ENCODE data around the gene UQCR10. TPM values are rescaled to one million over a fixed set of nuclear protein-coding genes. Genes with fewer than 3 reads are reported as not detected.

UQCR10 gene
- total and polyA plus RNA-seq, 7 donors = 37.9 to 555 (median 84.5) TPM

- H3K4me3 ChIP-seq = no peak overlapping the region
- intact Hi-C loops (cut with DNase I) = no loop called here
- 93 to 99% methylated on average over 2 of the region's 2 CpGs for WGBS, 2 donors
- TF ChIP-seq EP300 (IDR thresholded peaks at IDR 0.05) (no peak), POLR2A (IDR thresholded peaks at IDR 0.05) (no peak), POLR2AphosphoS5 (IDR thresholded peaks at IDR 0.05) (no peak), CTCF (IDR thresholded peaks at IDR 0.05) (no peak)
- H3K36me3 ChIP-seq = peaks cover 12 to 95% (median 32%) of the 10 kb centered on the region in 4 donors
- H3K27ac ChIP-seq = no peak overlapping the region
- DNase-seq = no peak
- no peaks in the 10 kb centered on the region for H3K9me3 ChIP-seq
- H3K4me1 ChIP-seq = peaks cover 0 to 9% (median 2%) of the 10 kb centered on the region in 4 donors
- no peaks in the 10 kb centered on the region for H3K27me3 ChIP-seq
Measured at GRCh38 chr22:29816980-29817379, 49.8 kb downstream of the UQCR10 start.

- WGBS, 2 donors = 95 to 97% methylated on average over 1 of the region's 1 CpG
- H3K27ac ChIP-seq = no peak overlapping the region
- H3K4me1 ChIP-seq = peaks cover 0 to 9% (median 2%) of the 10 kb centered on the region in 4 donors
- no peak overlapping the region for H3K4me3 ChIP-seq
- intact Hi-C loops (cut with DNase I) = no loop called here
- DNase-seq = no peak
- no peaks in the 10 kb centered on the region for H3K9me3 ChIP-seq
- TF ChIP-seq CTCF (IDR thresholded peaks at IDR 0.05) (no peak), POLR2A (IDR thresholded peaks at IDR 0.05) (no peak), EP300 (IDR thresholded peaks at IDR 0.05) (no peak), POLR2AphosphoS5 (IDR thresholded peaks at IDR 0.05) (no peak)
- H3K27me3 ChIP-seq = no peaks in the 10 kb centered on the region
- H3K36me3 ChIP-seq = peaks cover 7 to 93% (median 31%) of the 10 kb centered on the region in 4 donors
Measured at GRCh38 chr22:29817724-29818123, 50.6 kb downstream of the UQCR10 start.

- Histone ChIP-seq H3K9me3 (no peaks in the 10 kb centered on the region), H3K4me1 (peaks cover 0 to 9% (median 2%) of the 10 kb centered on the region in 4 donors), H3K36me3 (peaks cover 4 to 93% (median 31%) of the 10 kb centered on the region in 4 donors), H3K27ac (no peak overlapping the region), H3K27me3 (no peaks in the 10 kb centered on the region), H3K4me3 (no peak overlapping the region)
- intact Hi-C loops (cut with DNase I) = no loop called here
- TF ChIP-seq CTCF (IDR thresholded peaks at IDR 0.05) (no peak), POLR2AphosphoS5 (IDR thresholded peaks at IDR 0.05) (no peak), EP300 (IDR thresholded peaks at IDR 0.05) (no peak), POLR2A (IDR thresholded peaks at IDR 0.05) (no peak)
- WGBS, 2 donors = 77 to 93% methylated on average over 2 of the region's 2 CpGs
- no peak for DNase-seq
Measured at GRCh38 chr22:29819501-29819900, 52.3 kb downstream of the UQCR10 start.

Small RNA genes lying within 50 kb of the gene (small RNA-seq; reads per million reads assigned to genes)
- gene RF00019 = 0 reads per million in 3 donors

Other genes starting within 250 kb of the UQCR10 start
- gene THOC5, start 213.6 kb upstream of the UQCR10 start, total RNA-seq = 10 to 100 TPM; 50.1 to 72.2 (median 66.5) TPM
- 10 to 100 TPM; 12.0 to 23.0 (median 16.2) TPM for gene THOC5, start 213.6 kb upstream of the UQCR10 start, polyA plus RNA-seq
- 10 to 100 TPM; 10.2 to 14.4 (median 13.5) TPM for gene NIPSNAP1, start 186.3 kb upstream of the UQCR10 start, total RNA-seq
- gene NIPSNAP1, start 186.3 kb upstream of the UQCR10 start, polyA plus RNA-seq = 10 to 100 TPM; 43.2 to 61.5 (median 53.5) TPM
- gene NF2, start 163.7 kb upstream of the UQCR10 start, total RNA-seq = 10 to 100 TPM; 16.6 to 34.3 (median 23.8) TPM
- gene NF2, start 163.7 kb upstream of the UQCR10 start, polyA plus RNA-seq = 10 to 100 TPM in 1 of 3 donors, 1 to 10 TPM in 2; 3.6 to 18.7 (median 6.2) TPM
- 1 to 10 TPM in 1 of 4 donors, under 1 TPM in 1, not detected in 2; under 0.01 to 1.1 TPM for gene CABP7, start 47.4 kb upstream of the UQCR10 start, total RNA-seq
- under 1 TPM in 1 of 3 donors, not detected in 2; 0.47 TPM for gene CABP7, start 47.4 kb upstream of the UQCR10 start, polyA plus RNA-seq
- gene ZMAT5, start 362 bp upstream of the UQCR10 start, total RNA-seq = 10 to 100 TPM; 24.6 to 33.7 (median 30.4) TPM
- gene ZMAT5, start 362 bp upstream of the UQCR10 start, polyA plus RNA-seq = 10 to 100 TPM; 13.2 to 16.1 (median 15.5) TPM
- 10 to 100 TPM; 15.0 to 37.7 (median 20.5) TPM for gene ASCC2, start 70.9 kb downstream of the UQCR10 start, total RNA-seq
- 10 to 100 TPM; 47.4 to 51.0 (median 48.0) TPM for gene ASCC2, start 70.9 kb downstream of the UQCR10 start, polyA plus RNA-seq
- 10 to 100 TPM; 40.7 to 52.3 (median 41.3) TPM for gene MTMR3, start 115.8 kb downstream of the UQCR10 start, total RNA-seq
- gene MTMR3, start 115.8 kb downstream of the UQCR10 start, polyA plus RNA-seq = 10 to 100 TPM in 2 of 3 donors, 1 to 10 TPM in 1; 6.6 to 21.1 (median 10.9) TPM

All from sigmoid colon (tissue), 7 donors.